HG02678 (cell line): ENCODE data around the gene HDAC9.
"Not testable (repeated sequence)": the region's sequence is repeated elsewhere in the genome, so short reads cannot be mapped to it uniquely, and the experiment has no call there.

Experiments
- ATAC-seq: cut with Tn5 transposase; IDR thresholded peaks from one replicate; pipeline ENCODE4 v1.9.1; 2021; ENCODE audit warnings: mild to moderate bottlenecking, moderate library complexity; ENCODE audit not compliant: unreplicated experiment

Gene HDAC9

DNA sequence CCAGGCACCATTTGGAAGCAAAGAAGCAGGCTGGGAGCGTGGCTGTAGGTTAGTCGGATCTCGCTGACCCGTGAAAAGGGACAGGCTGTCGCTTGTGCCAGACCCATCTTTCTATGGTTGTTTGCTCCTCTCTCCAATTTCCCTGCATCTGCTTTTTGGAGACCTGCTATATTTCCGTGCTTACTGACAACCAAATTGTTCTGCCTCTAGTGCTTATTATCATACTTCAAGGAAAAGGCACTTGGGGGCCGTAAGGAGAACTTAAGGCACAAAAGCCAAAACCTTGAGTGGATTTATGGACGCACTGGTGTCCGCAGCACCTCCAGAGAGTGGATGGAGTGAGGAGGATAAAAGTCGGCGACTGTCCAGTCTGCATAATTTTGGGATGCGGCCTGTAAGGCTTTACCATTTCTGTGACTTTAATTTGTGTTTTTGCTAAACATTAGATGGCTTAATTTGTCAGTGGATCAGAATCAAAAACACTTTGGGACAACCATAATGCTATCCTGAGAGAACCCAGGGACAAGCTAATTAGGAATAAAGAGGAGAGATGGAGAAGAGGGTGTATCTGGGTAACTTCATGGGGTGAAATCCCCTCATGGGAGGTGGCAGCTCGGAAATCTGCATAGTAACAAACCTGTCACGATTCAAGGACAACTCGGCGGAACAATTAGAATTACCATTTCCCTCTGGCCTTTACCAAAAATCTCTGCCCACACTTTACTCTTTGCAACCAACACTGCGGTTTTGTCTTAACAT lies 206.7 kb downstream of the HDAC9 start:
- no peak for ATAC-seq

DNA sequence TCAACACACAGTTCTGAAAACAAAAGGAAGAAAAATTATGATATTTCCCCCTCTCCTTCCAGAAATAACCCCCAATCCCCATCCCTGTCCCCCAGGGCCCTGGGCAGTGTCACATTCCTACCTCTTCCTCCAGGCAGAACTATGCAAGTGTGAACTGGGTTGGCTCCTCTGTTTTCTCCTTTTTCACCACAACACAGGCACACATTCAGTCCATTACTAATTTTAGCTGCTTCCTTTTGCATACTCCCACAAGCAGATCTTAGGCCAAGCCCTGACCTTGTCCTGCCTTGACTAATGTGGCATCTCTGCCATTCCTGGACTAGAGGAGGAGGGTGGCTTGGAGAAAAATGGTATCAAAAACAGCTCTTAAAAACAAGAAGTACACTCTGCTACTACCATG lies 208.1 kb downstream of the HDAC9 start:
- ATAC-seq = no peak

DNA sequence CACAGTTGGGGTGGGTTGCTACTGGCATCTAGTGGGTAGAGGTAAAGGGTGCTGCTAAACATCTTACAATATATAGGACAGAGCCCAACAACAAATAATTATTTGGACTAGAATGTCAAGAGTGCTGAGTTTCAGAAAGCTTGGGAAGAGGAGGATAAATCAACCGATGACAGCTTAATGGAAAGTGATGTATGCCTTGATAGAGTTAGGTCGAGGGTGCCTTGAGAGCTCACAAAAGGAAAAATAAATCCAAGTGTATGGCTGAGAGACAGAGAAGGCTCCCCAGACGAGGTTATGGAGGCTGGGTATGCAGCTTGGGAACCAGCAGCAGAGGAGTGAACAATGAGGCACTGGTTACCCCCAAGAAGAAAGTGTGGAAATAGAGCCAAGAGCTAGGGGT lies 211.1 kb downstream of the HDAC9 start:
- no peak for ATAC-seq

DNA sequence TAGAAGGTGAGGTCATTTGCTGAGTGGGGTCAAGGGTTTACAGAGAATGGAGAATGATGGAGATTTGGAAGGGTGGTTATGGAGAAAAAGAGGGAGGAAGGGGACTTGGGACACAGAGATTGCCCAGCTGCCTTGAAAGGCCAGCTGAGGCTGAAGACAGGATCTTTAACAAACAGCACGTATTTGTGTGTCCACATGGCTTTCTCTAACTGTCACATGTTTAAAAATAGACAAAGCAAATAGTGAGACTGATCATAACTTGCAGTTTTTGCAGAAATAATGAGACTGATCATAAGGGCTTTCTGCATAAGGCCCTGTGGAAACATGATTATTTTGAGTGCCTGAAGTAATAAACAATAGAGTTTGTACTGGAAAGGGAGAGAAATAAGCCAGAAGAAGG lies 212.7 kb downstream of the HDAC9 start:
- ATAC-seq = no peak

DNA sequence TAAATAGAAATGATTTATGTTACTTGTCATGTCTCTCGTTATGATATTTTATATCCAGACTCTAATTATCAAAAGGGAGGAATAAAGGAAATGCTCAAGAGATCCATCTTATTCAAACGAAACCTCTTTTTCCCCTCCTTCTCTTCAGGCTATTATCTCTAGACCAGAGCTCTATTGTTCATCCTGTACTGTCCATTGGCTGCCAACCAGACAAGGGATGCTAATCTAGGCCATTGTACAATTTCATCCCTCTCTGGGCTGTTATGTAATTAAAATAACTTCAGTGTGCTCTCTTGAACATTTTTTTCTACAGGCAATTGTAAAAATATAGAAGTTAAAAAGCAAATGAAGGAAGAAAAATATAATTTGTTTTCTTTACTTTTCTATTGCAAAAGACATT lies 220.4 kb downstream of the HDAC9 start:
- no peak for ATAC-seq

DNA sequence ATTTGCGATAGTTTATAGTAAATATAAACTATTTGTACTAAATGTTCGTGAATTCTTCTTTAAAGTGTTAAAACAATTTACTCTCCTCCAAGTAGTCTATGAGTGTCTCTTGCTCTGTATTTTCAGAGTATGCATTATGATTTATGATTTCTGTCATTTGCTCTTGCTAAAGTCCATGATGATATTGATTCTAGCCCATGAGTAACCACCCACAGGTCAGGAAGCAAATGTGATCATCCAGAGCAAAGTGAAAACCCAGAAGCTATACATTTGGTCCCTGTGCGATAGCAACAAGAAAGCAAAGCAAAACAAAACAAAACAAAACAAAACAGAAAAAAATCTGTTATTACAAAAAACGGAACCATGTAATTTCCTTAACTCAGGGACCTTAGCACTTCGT lies 225.9 kb downstream of the HDAC9 start:
- ATAC-seq = no peak

DNA sequence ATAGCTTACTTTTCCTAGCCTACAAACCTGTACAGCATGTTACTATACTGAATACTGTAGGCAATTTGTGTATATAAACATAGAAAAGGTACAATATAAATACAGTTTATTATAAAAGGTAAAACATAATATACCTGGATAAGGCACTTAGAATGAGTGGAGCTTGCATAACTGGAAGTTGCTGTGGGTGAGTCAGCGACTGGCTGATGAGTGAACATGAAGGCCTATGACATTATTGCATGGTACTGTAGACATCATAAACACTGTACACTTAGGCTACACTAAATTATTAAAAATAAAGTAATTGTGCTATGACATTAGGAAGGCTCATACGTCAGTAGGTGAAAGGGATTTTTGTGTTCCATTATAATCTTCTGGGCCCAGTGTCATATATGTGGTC lies 228.8 kb downstream of the HDAC9 start:
- no peak for ATAC-seq

DNA sequence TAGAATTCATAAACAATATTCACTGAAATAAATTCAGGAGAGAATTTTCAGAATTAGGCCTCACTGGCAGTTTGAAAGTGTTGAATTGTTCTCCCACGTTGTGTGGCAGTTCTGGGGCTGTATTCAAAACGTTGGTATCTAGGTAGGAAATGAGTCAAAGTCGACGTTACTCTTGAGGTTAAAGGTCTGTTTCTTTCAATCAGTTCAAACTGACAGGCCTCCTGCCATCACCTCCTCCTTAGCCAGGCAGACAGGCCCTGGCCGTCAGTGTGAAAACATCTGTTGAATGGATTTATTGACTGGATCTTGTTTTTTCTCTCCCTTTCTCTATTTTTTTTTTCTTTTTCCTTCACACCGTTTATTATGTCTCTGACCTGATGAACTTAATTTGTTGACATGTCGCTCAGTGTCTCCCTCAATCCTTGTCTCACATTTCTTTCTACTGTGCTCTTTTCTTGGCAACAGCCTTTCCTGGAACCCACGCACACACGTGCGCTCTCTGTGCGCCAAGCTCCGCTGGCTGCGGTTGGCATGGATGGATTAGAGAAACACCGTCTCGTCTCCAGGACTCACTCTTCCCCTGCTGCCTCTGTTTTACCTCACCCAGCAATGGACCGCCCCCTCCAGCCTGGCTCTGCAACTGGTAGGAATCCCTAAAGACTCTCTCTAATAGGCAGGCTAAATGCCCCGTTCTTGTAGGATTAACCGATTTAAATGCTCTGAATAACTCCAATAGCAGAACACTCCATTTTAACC lies 231.7 kb downstream of the HDAC9 start:
- ATAC-seq = no peak

DNA sequence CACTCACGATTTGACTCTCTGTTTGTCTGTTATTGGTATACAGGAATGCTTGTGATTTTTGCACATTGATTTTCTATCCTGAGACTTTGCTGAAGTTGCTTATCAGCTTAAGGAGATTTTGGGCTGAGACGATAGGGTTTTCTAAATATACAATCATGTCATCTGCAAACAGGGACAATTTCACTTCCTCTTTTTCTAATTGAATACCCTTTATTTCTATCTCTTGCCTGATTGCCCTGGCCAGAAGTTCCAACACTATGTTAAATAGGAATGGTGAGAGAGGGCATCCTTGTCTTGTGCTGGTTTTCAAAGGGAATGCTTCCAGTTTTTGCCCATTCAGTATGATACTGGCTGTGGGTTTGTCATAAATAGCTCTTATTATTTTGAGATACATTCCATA lies 240.5 kb downstream of the HDAC9 start:
- ATAC-seq = not testable (repeated sequence)

DNA sequence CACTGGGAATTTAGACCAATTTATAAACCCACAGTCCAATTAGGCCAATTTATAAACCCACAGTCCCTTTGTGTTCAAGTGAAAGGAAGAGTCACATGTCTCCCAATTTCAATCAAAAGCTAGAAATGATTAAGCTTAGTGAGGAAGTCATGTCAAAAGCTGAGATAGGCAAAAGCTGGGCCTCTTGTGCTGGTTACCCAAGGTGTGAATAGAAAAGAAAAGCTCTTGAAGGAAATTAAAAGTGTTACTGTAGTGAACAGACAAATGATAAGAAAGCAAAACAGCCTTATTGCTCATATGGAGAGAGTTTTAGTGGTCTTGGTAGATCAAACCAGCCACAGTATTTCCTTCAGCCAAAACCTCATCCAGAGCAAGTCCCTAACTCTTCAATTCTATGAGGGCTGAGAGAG lies 245.0 kb downstream of the HDAC9 start:
- no peak for ATAC-seq

DNA sequence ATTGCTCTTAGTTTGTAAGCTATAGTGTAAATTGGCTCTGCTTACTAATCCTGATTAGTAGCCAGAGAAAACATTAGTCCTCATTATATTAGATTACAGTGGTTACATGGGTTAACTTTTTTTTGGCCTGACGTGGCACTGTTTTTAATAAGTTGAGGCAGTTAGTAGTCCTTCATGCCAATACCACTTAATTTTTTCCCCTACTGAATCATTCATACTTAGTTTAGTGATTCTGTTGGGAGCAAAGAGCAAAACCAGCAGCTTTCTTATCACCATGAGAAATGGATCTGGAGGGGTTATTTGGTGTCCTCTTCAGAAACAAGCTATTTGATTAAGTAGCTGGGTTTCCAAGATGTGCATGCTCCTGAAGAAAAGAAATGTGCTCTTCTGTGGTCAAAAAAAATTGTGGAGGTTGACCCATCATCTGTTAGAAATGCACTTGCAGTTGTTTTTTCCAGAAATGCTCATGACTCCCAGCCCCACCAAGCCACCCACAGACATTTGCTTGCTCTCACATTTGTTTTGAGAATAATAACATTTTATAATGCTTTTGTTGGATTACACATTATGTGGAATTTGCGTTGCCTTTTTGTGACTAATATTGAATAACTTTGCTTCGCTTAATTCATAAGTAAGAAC lies 258.5 kb downstream of the HDAC9 start:
- no peak for ATAC-seq

DNA sequence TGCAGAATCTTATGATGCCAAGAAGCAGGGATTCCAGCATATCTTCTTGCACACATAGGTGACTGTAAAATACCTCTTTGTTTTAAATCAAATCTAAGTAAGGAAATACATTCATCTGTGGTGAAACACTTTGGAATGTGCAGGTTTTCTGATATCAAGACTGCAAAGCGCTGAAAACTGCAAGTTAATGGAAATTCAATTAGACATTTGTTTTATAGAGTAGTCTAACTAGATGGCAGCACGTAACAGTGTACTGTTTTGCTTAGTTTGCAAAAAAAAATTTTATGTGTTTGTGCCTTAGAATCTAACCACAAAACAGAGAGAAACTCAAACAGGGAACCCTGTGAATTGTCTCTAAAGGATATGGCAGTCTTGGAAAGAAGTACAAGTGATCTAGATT lies 259.2 kb downstream of the HDAC9 start:
- no peak for ATAC-seq

DNA sequence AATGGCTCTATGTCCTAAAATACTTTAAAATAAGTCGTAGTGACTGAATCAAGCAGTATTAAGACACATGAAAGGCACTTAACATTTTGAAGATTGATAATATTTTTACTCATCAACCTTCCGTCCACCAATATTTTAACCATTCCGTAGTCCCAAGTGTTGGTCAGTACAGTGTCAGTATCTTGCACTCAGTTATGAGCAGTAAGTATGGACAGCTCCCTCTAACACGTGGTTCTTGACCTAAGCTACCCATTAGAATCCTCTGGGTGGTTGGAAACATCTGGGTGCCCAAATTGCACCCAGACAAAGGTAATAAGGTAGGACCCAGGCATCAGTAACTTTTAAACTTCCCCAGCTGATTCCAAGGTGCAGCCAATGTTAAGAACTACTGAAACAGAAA lies 260.2 kb downstream of the HDAC9 start:
- no peak for ATAC-seq

DNA sequence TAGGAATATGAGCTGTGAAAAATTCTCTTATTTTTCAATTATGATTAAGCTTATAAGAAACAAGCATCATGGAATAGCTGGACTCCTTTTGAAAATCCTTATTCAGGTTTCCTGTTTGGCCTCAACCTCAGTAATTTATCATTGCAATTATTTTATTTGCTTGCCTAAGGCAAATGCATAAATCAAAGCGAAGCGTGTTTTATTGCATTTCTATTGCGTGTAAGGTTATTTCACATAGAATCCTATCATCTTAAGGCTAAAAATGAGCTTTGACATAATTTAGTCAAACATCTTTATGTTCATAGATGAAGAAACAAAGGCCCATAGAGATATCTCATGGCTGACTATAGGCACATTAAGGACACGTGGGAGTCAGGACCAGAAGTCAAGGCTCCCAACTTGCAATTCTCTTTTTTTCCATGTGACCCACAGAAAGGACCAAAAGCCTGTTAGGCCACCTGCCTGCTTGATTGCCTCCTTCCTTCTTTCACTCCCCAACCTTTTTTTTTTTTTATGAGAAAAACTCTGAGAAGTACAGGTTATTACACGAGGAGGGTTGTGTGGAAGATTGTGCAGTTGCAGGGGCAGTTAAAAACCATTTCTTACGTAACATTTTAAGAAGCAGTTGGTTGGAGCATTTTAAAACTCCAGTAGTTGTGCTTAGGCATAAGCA lies 261.0 kb downstream of the HDAC9 start:
- ATAC-seq = no peak

DNA sequence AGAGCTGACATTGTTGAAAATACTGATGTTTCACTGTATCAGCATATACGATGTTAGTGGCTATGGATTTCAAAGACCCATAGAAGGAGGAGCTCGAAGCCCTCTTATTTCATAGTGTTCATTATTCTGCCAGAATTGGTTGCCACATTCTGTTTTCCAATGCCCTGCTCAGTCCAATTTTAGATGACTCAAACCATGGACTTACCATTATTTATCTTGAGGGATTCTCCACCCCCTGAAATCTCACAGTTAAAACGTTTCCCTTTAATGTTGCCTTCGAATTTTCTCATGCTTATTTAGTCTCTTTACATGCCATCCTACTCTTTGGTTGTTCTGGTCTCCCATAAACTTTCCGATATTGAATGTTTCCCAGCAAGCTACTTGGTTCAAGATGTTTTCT lies 264.5 kb downstream of the HDAC9 start:
- ATAC-seq = no peak

DNA sequence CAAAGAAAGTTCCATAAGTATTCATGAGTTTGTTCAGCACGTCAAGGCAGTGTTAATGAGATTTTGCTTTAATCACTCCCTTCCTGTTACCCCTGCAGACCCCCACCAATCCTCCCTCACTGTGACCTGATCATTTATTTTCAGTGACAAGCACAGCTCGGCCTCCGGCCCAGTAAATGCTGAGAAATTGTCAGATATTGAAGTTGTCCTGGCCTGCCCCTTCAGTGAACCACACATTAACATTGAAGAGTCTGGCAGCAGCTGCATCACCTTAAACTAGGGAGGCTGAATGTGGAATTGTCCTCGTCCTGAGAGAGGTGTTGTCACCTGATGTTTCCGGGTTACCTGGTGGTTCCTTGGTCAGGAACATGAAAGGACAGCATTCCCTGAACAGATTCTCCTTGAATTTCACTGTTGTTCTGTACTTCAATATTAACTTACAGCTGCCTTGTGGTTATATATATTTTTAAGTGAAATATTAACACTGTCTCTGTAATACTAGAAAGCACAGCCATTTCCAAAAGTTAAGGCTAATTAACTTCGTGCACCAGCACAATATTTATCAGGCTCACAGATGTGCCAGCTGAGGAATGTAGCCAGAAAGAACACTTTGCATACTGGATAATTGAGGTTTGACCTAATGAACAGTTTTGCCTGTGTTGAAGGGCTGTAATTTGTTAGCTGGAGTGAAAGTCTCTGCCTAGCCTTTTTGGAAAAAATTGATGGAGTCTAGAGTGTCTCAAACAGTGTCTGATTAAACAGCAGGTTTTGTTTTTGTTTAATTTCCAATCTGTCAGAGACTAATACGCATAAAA lies 265.3 kb downstream of the HDAC9 start:
- ATAC-seq = no peak

DNA sequence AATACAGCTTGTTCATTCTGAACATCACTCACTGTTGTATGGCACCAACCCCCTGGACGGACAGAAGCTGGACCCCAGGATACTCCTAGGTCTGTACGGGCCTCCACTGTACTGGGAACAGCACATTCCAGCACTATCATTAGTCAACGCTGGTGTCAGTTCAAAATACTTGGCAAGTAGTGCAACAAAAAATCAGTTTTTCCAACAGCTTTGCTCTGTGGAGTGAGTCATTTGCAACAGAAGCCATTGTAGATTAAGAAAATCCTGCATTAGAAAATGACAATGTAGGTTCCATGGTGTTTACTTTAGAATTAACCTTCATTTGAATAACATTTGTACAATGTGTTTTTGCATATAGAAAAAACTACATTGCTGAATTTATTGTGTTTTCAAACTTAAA lies 266.6 kb downstream of the HDAC9 start:
- ATAC-seq = no peak

DNA sequence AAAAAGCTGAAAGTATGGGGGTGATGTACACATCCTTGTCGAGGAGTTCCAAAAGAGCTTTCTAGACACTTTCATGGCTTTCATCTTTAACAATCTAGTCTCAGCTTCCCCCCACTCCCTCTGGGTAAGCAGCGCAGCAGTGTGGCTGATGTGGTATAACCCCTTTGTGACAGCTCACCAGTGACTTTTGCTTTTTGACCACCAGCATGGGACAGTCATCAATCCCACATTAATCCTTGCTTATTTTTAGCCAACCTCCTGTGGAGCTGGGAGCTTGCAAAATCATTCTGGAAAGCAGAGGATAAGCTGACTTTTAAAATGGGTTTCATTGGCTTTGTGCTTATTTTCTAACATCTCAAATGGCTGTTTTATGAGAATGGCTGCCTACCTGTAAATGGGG lies 272.7 kb downstream of the HDAC9 start:
- no peak for ATAC-seq

DNA sequence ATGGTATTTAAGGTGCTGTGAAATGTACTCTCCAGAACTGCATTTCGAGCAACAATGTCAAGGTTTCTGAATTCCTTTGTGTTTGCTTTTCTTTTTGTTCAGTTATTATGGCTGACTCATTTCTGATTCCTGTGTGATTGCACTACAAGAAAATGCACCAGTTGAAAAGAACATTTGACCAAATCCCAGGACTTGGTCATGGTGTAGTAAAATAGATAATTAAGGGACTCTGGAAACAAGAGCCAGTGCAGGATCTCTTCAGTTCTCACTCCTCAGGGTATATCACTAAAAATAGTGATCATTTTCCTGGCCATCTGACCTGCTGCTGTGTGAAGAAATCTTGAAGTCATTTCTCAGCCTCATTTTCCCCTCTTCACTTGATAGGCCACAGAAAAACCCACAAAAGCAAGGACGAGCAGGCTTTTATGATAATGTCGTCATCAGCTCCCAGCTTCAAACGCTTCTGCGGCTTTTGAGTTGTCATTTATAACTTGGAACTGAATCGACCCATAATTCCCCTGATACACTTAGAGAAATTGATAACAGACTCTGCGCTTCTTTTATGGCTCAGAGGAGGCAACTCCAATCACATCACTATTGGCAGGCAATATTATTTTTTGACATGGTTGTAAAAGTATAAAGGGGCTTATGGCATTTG lies 274.7 kb downstream of the HDAC9 start:
- ATAC-seq = no peak

DNA sequence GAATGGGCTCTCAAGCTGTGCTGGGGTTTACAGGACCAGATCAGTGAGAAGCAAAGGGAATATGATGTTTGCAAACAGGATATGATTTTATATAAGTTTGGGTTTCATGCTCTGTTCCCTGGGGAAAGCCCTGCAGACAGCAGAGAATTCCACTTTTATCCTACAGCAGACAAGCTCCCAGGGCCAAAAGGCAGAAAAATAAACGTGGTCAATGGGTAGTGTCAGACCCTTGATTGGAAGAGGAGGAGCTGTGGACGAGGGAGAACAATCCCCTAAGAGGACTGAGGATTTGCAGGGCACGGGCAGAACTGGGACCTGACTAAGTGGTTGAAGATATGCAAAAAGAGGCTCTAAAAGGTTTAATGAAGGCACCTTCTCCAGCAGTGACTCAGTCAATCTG lies 275.3 kb downstream of the HDAC9 start:
- ATAC-seq = no peak
